GM21390 (cell line): Measurements from ENCODE around the gene EBF3.

Source experiments
- ATAC-seq: cut with Tn5 transposase; IDR thresholded peaks from one replicate; pipeline ENCODE4 v1.9.1; 2021; ENCODE audit not compliant: unreplicated experiment

EBF3 gene

GRCh38 chr10:129912986-129913695 is 50.9 kb downstream of the EBF3 start:
- ATAC-seq: no peak

- no peak for ATAC-seq
Measured at GRCh38 chr10:129912166-129912917, 51.7 kb downstream of the EBF3 start.

- ATAC-seq: no peak
Measured at GRCh38 chr10:129911451-129912165, 52.5 kb downstream of the EBF3 start.

GRCh38 chr10:129910861-129911260 is 53.2 kb downstream of the EBF3 start:
- ATAC-seq: no peak

GRCh38 chr10:129909531-129910256 is 54.4 kb downstream of the EBF3 start:
- ATAC-seq: no peak

GRCh38 chr10:129909080-129909479 is 55.0 kb downstream of the EBF3 start:
- no peak for ATAC-seq

GRCh38 chr10:129908406-129908805 is 55.7 kb downstream of the EBF3 start:
- no peak for ATAC-seq

GRCh38 chr10:129905553-129905952 is 58.5 kb downstream of the EBF3 start:
- ATAC-seq: no peak

GRCh38 chr10:129904323-129904722 is 59.8 kb downstream of the EBF3 start:
- no peak for ATAC-seq

GRCh38 chr10:129901389-129902006 is 62.6 kb downstream of the EBF3 start:
- no peak for ATAC-seq

- no peak for ATAC-seq
Measured at GRCh38 chr10:129900825-129901224, 63.2 kb downstream of the EBF3 start.

GRCh38 chr10:129899276-129900130 is 64.6 kb downstream of the EBF3 start:
- no peak for ATAC-seq

- ATAC-seq: no peak
Measured at GRCh38 chr10:129898706-129899268, 65.3 kb downstream of the EBF3 start.

GRCh38 chr10:129897871-129898626 is 66.0 kb downstream of the EBF3 start:
- ATAC-seq: no peak

- ATAC-seq: no peak
Measured at GRCh38 chr10:129896860-129897200, 67.2 kb downstream of the EBF3 start.

- no peak for ATAC-seq
Measured at GRCh38 chr10:129896136-129896859, 67.8 kb downstream of the EBF3 start.

GRCh38 chr10:129895811-129896135 is 68.3 kb downstream of the EBF3 start:
- ATAC-seq: no peak

- ATAC-seq: no peak
Measured at GRCh38 chr10:129894698-129895097, 69.4 kb downstream of the EBF3 start.
